Ishikawa (cell line): ENCODE results near the gene STEAP2.

ENCODE experiments used
- CEBPB ChIP-seq: IDR thresholded peaks from 2 replicates; pipeline ENCODE4 v1.6.1; 2012
- CREB1 ChIP-seq: IDR thresholded peaks from 2 replicates; pipeline ENCODE4 v1.6.1; 2012; ENCODE audit warnings: low read depth
- EGR1 ChIP-seq: IDR thresholded peaks from 2 replicates; pipeline ENCODE4 v1.6.1; 2012
- EP300 ChIP-seq: IDR thresholded peaks from 2 replicates; pipeline ENCODE4 v1.6.1; 2012; ENCODE audit warnings: borderline replicate concordance
- FOXM1 ChIP-seq: IDR thresholded peaks from 2 replicates; pipeline ENCODE4 v1.6.1; 2012; ENCODE audit warnings: low read depth, borderline replicate concordance
- NFIC ChIP-seq: IDR thresholded peaks from 2 replicates; pipeline ENCODE4 v1.6.1; 2012
- RAD21 ChIP-seq: IDR thresholded peaks from 2 replicates; pipeline ENCODE4 v1.6.1; 2012; ENCODE audit warnings: low read depth
- TAF1 ChIP-seq: IDR thresholded peaks from 2 replicates; pipeline ENCODE4 v1.6.1; 2012; ENCODE audit warnings: low read depth, mild to moderate bottlenecking
- TCF12 ChIP-seq: IDR thresholded peaks from 2 replicates; pipeline ENCODE4 v1.6.1; 2012; ENCODE audit warnings: low read depth
- TEAD4 ChIP-seq: IDR thresholded peaks from 2 replicates; pipeline ENCODE4 v1.6.1; 2012
- YY1 ChIP-seq: IDR thresholded peaks from 2 replicates; pipeline ENCODE4 v1.6.1; 2012; ENCODE audit warnings: low read depth
- ZBTB7A ChIP-seq: IDR thresholded peaks from 2 replicates; pipeline ENCODE4 v1.6.1; 2012; ENCODE audit warnings: low read depth
- TF ChIP-seq, protein P1 (sequence below): IDR thresholded peaks from 2 replicates; pipeline ENCODE4 v1.6.1; 2012
- TF ChIP-seq, protein P2 (sequence below): IDR thresholded peaks from 2 replicates; pipeline ENCODE4 v1.6.1; 2012; ENCODE audit warnings: low read depth, mild to moderate bottlenecking
- TF ChIP-seq, protein P3 (sequence below): IDR thresholded peaks from 2 replicates; pipeline ENCODE4 v1.6.1; 2012

Gene STEAP2

DNA sequence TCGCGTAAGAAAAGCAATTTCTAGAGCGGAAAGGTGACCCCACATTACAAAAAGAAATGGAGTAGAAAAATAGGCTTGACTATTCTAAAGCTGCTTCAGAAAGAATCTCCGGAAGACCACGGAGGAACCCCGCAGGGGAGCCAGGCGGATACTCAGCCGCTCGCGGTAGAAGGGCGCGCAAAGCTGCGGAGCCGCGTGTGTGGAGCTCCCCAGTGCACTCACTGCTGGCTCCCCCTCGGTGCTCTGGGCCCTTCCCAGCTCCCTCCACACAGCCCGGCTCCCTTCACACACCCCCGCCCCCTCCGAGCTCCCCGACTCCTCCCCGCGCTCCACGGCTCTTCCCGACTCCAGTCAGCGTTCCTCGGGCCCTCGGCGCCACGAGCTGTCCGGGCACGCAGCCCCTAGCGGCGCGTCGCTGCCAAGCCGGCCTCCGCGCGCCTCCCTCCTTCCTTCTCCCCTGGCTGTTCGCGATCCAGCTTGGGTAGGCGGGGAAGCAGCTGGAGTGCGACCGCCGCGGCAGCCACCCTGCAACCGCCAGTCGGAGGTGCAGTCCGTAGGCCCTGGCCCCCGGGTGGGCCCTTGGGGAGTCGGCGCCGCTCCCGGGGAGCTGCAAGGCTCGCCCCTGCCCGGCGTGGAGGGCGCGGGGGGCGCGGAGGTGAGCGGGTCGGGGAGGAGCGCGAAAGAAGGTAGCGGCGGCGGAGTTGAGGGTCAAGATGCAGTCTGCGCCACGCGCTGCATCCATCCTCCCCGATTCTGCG is at the start of gene STEAP2:
Gene STEAP2, plus strand, starts transcription at position 350 of the 758 bp plus-strand sequence. CDS start 13,343 bp downstream, outside the sequence.
- TF ChIP-seq RAD21 (peak; percentile 37; the same call in 1 of the 2 replicates), CREB1 (no peak), ZBTB7A (no peak), FOXM1 (no peak), YY1 (peak; percentile 45; the same call in 1 of the 2 replicates), NFIC (peak; percentile 32; the same call in 1 of the 2 replicates), TAF1 (peak; percentile 52; the same call in 1 of the 2 replicates), EGR1 (no peak), TCF12 (peak; percentile 24; the same call in 1 of the 2 replicates), TEAD4 (peak; percentile 47; the same call in 1 of the 2 replicates), EP300 (no peak; the same call in 1 of the 2 replicates), CEBPB (no peak)
- TF ChIP-seq, protein P1, sequence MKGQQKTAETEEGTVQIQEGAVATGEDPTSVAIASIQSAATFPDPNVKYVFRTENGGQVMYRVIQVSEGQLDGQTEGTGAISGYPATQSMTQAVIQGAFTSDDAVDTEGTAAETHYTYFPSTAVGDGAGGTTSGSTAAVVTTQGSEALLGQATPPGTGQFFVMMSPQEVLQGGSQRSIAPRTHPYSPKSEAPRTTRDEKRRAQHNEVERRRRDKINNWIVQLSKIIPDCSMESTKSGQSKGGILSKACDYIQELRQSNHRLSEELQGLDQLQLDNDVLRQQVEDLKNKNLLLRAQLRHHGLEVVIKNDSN: peak; percentile 46
- TF ChIP-seq, protein P2, sequence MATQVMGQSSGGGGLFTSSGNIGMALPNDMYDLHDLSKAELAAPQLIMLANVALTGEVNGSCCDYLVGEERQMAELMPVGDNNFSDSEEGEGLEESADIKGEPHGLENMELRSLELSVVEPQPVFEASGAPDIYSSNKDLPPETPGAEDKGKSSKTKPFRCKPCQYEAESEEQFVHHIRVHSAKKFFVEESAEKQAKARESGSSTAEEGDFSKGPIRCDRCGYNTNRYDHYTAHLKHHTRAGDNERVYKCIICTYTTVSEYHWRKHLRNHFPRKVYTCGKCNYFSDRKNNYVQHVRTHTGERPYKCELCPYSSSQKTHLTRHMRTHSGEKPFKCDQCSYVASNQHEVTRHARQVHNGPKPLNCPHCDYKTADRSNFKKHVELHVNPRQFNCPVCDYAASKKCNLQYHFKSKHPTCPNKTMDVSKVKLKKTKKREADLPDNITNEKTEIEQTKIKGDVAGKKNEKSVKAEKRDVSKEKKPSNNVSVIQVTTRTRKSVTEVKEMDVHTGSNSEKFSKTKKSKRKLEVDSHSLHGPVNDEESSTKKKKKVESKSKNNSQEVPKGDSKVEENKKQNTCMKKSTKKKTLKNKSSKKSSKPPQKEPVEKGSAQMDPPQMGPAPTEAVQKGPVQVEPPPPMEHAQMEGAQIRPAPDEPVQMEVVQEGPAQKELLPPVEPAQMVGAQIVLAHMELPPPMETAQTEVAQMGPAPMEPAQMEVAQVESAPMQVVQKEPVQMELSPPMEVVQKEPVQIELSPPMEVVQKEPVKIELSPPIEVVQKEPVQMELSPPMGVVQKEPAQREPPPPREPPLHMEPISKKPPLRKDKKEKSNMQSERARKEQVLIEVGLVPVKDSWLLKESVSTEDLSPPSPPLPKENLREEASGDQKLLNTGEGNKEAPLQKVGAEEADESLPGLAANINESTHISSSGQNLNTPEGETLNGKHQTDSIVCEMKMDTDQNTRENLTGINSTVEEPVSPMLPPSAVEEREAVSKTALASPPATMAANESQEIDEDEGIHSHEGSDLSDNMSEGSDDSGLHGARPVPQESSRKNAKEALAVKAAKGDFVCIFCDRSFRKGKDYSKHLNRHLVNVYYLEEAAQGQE: no peak
- TF ChIP-seq, protein P3, sequence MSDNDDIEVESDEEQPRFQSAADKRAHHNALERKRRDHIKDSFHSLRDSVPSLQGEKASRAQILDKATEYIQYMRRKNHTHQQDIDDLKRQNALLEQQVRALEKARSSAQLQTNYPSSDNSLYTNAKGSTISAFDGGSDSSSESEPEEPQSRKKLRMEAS: peak; percentile 89

- TF ChIP-seq FOXM1: no peak
- no peak for TF ChIP-seq CEBPB
- no peak for TF ChIP-seq NFIC
- TF ChIP-seq ZBTB7A: no peak
- TF ChIP-seq TEAD4: no peak
- no peak for TF ChIP-seq TCF12
- no peak for TF ChIP-seq YY1
- TF ChIP-seq EGR1: no peak
- no peak for TF ChIP-seq RAD21
- TF ChIP-seq, protein P1: no peak
- TF ChIP-seq, protein P3: no peak
- TF ChIP-seq, protein P2: no peak
- no peak for TF ChIP-seq EP300
- no peak for TF ChIP-seq CREB1
- no peak for TF ChIP-seq TAF1
Observed at GRCh38 chr7:90163534-90163933, 48.0 kb upstream of the STEAP2 start.

DNA sequence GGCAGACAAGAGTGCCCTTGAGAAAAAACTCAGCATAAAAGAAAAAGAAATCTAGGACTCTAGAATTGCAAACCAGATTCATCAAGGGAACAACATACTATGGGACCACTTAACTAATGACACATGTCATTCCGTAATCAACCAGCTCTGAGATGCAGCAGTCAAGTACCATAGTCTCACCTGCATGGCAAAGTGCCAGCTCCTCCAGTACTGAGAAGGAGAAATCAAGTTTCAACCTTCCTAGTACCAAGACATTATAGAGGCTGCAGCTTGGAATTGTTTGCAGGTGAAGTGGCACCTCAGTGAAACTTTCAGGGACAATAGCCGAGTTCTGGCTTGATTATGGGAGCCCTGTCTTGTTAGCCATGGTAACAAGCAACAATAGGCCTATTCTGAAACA is 45.8 kb upstream of the STEAP2 start:
- TF ChIP-seq TCF12 (no peak), CREB1 (no peak), YY1 (no peak), ZBTB7A (no peak), CEBPB (no peak), EP300 (no peak)
- TF ChIP-seq, protein P1: no peak
- TF ChIP-seq, protein P2: no peak
- TF ChIP-seq, protein P3: no peak
